ENCODE measurements around the gene CASP9. TPM values are rescaled to one million over a fixed set of nuclear protein-coding genes. Genes with fewer than 3 reads are reported as not detected.

CASP9 gene
- total RNA-seq, 4 donors from 2014 or later = 7.4 to 34.0 (median 26.2) TPM

GRCh38 chr1:15453734-15454133, 70.3 kb downstream of the CASP9 start:
- H3K27ac ChIP-seq = no peak overlapping the region
- H3K4me1 ChIP-seq = no peaks in the 10 kb centered on the region
- no peak overlapping the region for H3K4me3 ChIP-seq
- H3K27me3 ChIP-seq = no peaks in the 10 kb centered on the region
- TF ChIP-seq CTCF (IDR thresholded peaks at IDR 0.05) = no peak
- TF ChIP-seq POLR2A (IDR thresholded peaks at IDR 0.05) = no peak
- no peaks in the 10 kb centered on the region for H3K36me3 ChIP-seq
- DNase-seq = no peak
- no peaks in the 10 kb centered on the region for H3K9me3 ChIP-seq

- TF ChIP-seq POLR2A (IDR thresholded peaks at IDR 0.05) (no peak), CTCF (IDR thresholded peaks at IDR 0.05) (no peak)
- no peaks in the 10 kb centered on the region for H3K36me3 ChIP-seq
- H3K4me3 ChIP-seq = no peak overlapping the region
- H3K27me3 ChIP-seq = no peaks in the 10 kb centered on the region
- no peak overlapping the region for H3K27ac ChIP-seq
- DNase-seq = no peak
- H3K4me1 ChIP-seq = no peaks in the 10 kb centered on the region
- no peaks in the 10 kb centered on the region for H3K9me3 ChIP-seq
Measured at GRCh38 chr1:15452866-15453571, 71.0 kb downstream of the CASP9 start.

- Histone ChIP-seq H3K9me3 (no peaks in the 10 kb centered on the region), H3K27me3 (no peaks in the 10 kb centered on the region), H3K4me3 (no peak overlapping the region), H3K4me1 (no peaks in the 10 kb centered on the region), H3K27ac (no peak overlapping the region), H3K36me3 (no peaks in the 10 kb centered on the region)
- TF ChIP-seq POLR2A (IDR thresholded peaks at IDR 0.05) (no peak), CTCF (IDR thresholded peaks at IDR 0.05) (no peak)
- DNase-seq = no peak
Measured at GRCh38 chr1:15452216-15452615, 71.8 kb downstream of the CASP9 start.

- H3K4me3 ChIP-seq = no peak overlapping the region
- TF ChIP-seq POLR2A (IDR thresholded peaks at IDR 0.05) = no peak
- TF ChIP-seq CTCF (IDR thresholded peaks at IDR 0.05) = no peak
- H3K36me3 ChIP-seq = no peaks in the 10 kb centered on the region
- no peaks in the 10 kb centered on the region for H3K9me3 ChIP-seq
- H3K27ac ChIP-seq = no peak overlapping the region
- no peak for DNase-seq
- H3K4me1 ChIP-seq = no peaks in the 10 kb centered on the region
- H3K27me3 ChIP-seq = no peaks in the 10 kb centered on the region
Measured at GRCh38 chr1:15451014-15451722, 72.8 kb downstream of the CASP9 start.

GRCh38 chr1:15449567-15449966, 74.4 kb downstream of the CASP9 start:
- Histone ChIP-seq H3K36me3 (no peaks in the 10 kb centered on the region), H3K27me3 (no peaks in the 10 kb centered on the region), H3K4me3 (no peak overlapping the region), H3K9me3 (no peaks in the 10 kb centered on the region), H3K4me1 (no peaks in the 10 kb centered on the region), H3K27ac (no peak overlapping the region)
- DNase-seq = no peak
- no peak for TF ChIP-seq POLR2A (IDR thresholded peaks at IDR 0.05)
- TF ChIP-seq CTCF (IDR thresholded peaks at IDR 0.05) = no peak
